ENCODE data around the gene HOMER3. TPM values are rescaled to one million over a fixed set of nuclear protein-coding genes. Genes with fewer than 3 reads are reported as not detected.

Gene HOMER3
- total RNA-seq, result 120 and 160 TPM in 2 replicates

DNA sequence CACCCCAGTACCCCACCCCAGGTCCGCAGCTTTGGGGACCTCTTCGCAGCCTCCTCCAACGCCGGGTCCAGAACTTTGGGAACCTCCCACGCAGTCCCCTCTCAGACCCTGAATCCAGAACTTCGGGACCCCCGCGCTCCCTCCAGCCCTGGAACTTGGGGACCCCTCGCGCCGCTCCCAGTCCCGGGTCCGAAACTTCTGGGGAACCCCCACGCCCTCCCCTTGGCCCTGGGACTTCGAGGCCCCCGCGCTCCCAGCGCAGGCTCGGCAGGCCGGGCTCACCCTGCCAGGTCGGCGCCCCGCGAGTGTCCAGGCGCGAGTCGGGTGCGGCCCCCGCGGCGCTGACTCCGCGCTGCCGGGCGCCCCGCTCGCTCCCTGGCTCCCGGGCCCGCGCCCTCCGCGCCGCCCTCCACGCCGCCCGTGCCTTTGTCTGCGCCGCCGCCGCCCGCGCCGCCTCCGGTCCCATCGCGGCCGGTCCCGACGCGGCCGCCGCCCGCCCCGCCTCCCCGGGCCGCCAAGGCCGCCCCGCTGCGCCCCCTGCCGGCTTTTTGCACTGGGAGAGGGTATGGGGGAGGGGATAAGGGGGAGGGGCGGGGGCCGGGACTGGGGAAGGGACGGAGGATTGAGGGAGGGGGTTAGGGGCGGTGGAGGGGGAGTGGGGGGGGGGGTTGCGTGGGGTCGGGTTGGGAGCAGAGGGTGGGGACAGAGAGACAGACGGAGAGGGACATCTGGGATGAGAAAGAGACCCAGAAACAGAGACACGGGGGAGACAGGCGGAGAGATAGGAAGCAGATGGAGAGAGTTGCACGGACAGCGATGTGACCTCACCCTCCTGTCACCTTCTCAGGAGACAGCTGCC, at the start of gene HOMER3:
TSS of gene HOMER3 (minus strand) at position 449 of the 859 bp plus-strand sequence. CDS start 2,235 bp downstream, outside the sequence.

DNA sequence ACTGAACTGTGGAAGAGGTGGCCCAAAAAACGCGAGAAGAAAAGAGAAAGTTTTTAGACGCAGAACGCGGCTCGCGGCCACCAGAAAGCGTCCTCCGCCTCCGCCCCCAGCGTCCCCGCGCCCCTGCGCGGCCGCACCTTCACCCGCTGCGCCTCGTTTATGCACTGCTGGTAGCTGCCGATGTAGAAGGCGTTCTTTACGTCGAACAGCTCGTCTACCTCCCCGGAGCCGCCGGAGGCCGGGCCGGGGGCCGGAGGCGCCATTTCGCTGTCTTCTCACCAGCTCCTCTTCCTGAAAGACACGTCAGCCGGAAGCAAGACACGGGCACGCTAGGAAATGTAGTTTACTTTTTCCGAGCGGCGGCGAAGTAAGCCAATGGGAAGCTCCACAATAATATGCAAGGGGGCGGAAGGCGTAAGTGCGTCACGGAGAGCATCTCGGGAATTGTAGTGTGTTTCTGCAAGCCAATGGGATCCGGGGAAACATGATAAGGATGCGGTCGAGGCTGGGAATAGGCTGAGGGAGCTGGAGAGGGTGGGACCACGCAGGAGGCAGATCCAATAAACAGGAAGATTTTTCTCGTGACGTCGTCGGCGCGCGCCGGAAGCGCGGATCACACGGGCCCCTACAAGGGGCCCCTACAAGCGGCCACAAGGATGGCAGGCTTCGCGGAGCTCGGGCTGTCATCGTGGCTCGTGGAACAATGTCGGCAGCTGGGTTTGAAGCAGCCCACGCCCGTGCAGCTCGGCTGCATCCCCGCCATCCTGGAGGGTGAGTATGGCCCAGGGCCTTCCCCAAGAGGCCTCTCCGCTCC, 21.7 kb downstream of the HOMER3 start, which contains the start of the genes COPE and DDX49:
TSS of gene COPE (minus strand) at position 302 of the 814 bp plus-strand sequence. CDS start at position 263, 39 bp downstream.
TSS of gene DDX49 (plus strand) at position 630 of the 814 bp plus-strand sequence. CDS start at position 657, 27 bp downstream.

DNA sequence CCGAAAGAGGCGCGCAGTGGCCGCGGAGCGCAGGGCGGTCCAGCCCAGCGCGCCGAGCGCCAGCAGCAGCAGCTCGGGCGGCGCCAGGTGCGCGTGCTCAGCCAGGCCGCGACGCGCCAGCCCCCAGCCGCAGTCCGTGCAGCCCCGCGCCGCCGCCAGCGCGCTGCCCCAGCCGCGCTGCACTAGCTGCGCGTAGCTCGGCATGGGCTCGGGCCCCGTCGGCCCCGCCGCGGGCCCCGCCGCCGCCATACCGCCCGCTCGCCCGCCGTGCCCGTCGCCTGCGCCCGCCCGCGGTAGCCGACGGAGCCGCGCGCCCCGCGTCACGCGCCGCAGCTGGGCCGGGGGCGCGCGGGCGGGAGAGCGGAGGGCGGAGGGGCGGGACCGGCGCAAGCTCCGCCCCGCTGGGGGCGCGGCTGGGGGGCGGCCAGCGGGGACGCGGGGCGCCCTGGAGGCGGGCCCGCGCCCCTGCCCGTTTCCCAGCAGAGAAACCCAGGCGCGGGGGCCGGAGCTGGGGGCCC, 45.1 kb downstream of the HOMER3 start, which contains the start of gene CERS1:
TSS of gene CERS1 (minus strand) at position 335 of the 518 bp plus-strand sequence. CDS start at position 249, 86 bp downstream.

Other genes starting within 250 kb of the HOMER3 start
- not detected in 2 replicates for gene COMP, start 149.9 kb downstream of the HOMER3 start, total RNA-seq
- gene UPF1, start 109.3 kb downstream of the HOMER3 start, total RNA-seq, result 62.9 and 69.7 TPM in 2 replicates
- gene CERS1, start 45.1 kb downstream of the HOMER3 start, total RNA-seq, result 3.2 and 4.5 TPM in 2 replicates
- 172 and 214 TPM in 2 replicates for gene COPE, start 21.8 kb downstream of the HOMER3 start, total RNA-seq
- gene DDX49, start 21.5 kb downstream of the HOMER3 start, total RNA-seq, result 56.5 and 68.6 TPM in 2 replicates
- gene SUGP2, start 92.3 kb upstream of the HOMER3 start, total RNA-seq, result 17.4 and 25.4 TPM in 2 replicates
- gene ARMC6, start 92.4 kb upstream of the HOMER3 start, total RNA-seq, result 52.1 and 62.9 TPM in 2 replicates
- gene SLC25A42, start 122.8 kb upstream of the HOMER3 start, total RNA-seq, result 2.8 and 3.7 TPM in 2 replicates
- 18.4 and 27.2 TPM in 2 replicates for gene TMEM161A, start 197.3 kb upstream of the HOMER3 start, total RNA-seq
- 0.09 TPM in 1 of 2 replicates, not detected in the other for gene MEF2B, start 229.0 kb upstream of the HOMER3 start, total RNA-seq